Hepatic stellate cell (primary cell): ENCODE data around the gene TMEM167A.

ENCODE experiments used
- DNase-seq: peaks from one replicate; pipeline ENCODE4 v3.0.0; 2011; ENCODE audit warnings: low spot score

The TMEM167A gene

GRCh38 chr5:83076742-83077661 is at the start of gene TMEM167A, which contains the start of gene XRCC4:
Gene TMEM167A, minus strand, starts transcription at chr5:83077394. Its CDS starts 71 bp downstream, at chr5:83077323.
Gene XRCC4, plus strand, starts transcription at chr5:83077547. Its CDS starts 27,373 bp downstream, at chr5:83104920.
- peak; percentile 88 for DNase-seq

GRCh38 chr5:83126501-83126900 is 49.3 kb upstream of the TMEM167A start:
- no peak for DNase-seq

- DNase-seq, result no peak
These were observed 48.4 kb upstream of the TMEM167A start for GRCh38 chr5:83125560-83125959.

DNA sequence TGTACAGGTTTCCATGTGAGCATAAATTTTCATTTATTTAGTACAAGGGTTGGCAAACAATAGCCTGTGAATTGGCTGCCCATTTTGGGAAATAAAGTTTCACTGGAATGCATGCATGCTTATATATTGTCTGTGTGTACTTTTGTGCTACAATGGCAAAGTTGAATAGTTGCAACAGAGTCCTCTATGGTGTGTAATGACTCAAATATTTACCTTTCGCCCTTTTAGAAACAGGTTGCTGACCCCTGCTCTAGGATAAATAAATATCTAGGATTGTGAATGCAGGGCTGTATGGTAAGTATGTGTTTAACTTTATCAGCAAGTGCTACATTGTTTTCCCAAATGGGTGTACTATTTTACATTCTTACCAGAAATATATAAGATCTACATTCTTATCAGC is 47.4 kb upstream of the TMEM167A start:
- no peak for DNase-seq

- DNase-seq, result no peak
These were observed 41.8 kb upstream of the TMEM167A start for GRCh38 chr5:83118976-83119375.

DNA sequence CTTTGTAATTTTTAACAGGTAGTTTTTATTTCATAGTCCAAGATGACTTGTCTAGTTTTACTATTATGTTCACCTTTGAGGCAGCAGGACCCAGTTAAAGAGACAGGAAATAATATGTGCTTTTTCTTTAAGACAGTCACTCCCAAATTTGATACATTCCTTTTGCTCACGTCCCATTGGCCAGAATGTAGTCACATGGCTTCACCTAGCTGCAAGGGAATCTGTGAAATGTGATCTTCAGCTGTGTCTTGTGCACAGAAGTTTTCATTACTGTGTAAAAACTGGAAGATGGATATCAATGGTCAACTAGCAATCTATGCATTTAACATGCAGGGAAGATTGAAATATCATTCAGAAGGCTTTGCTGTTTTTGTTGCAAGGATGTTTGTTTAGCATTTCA is 41.3 kb upstream of the TMEM167A start:
- no peak for DNase-seq

DNA sequence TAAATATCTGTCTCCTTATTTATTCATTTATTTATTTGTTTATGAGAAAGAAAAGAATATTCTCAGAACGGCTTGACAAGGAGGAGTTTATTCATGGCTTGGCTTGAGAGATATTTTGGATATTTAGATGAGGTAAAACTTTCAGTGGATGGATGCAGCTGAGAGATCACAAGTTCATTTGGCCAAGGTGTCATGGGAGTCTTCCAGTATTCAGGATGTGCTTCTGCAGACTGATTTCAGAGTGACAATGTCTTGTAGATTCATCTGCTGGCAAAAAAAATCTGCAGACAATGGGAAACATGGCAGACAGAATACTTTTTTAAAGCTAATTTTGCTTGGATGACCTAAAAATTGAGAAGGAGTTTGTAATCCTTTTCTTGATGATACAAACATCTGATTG is 38.6 kb upstream of the TMEM167A start:
- DNase-seq, result no peak

- DNase-seq, result no peak
These were observed 32.2 kb upstream of the TMEM167A start for GRCh38 chr5:83109380-83109779.

GRCh38 chr5:83107692-83108420 is 30.7 kb upstream of the TMEM167A start:
- no peak for DNase-seq

- DNase-seq, result no peak
These were observed 26.8 kb upstream of the TMEM167A start for GRCh38 chr5:83104021-83104420.

DNA sequence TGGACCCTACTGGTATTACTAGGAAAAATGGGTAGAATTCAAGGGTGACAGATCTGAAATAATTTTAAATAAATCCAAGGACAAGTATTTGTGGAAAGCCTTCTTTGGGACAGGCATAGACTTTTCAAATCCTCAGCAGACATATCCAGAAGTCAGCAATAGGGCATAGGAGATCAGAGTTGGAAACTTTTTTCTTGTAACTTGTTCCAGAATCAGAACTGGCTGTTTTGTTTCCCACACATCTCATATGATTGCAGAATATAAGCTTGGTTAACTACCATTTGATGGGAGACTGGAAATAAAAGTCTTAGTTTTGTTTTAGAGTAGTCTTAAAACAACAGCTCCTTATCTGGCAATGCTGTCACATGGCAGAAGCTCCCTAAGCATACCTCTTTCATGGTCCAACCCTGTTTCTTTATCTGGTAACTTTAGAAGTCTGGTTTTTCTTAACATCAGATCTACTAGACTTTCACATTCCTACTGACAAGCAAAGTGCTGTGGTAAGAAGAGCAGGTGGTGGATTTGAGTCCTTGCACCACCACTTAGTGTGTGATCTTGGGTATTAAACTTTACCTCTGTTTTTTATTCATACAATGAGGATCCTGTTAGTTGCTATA is 25.3 kb upstream of the TMEM167A start:
- DNase-seq, result no peak

DNA sequence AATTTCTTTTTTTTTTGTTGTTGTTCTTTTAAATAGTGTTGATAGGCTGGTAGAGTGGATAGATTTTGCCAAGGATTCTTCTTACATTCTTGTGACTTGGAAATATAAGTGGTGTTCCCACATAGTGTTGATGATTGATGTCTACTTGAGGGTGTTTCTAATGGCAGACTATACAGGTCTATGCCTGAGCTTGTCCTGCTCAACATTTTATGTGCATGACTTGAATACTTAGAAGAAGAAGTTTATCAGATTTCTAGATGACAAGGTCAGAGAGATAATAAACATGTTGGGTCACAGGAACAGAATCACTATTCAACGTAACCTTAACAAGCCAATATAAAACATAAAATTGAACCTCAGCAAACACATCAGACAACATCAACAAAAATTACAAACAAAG is 24.3 kb upstream of the TMEM167A start:
- no peak for DNase-seq

DNA sequence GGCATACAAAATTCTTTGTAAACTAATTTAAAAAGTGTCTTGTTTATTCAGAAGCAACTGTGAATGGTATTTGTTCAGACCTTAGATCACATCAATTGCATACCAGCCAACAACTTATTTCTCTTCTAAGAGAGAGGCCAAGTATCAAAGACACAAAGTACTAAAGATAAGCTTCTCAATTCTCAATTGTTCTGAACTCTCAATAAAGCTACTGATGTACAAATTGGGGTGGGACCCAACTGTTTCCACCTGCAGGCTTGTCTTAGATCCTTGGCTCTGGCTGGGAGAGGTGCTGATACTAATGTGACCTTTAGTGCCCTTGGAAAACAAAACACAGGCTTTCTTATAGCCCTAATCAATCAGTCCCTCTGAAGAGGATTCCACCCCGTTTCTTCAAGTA is 22.3 kb upstream of the TMEM167A start:
- no peak for DNase-seq

- DNase-seq, result no peak
These were observed 21.8 kb upstream of the TMEM167A start for GRCh38 chr5:83099001-83099400.

DNA sequence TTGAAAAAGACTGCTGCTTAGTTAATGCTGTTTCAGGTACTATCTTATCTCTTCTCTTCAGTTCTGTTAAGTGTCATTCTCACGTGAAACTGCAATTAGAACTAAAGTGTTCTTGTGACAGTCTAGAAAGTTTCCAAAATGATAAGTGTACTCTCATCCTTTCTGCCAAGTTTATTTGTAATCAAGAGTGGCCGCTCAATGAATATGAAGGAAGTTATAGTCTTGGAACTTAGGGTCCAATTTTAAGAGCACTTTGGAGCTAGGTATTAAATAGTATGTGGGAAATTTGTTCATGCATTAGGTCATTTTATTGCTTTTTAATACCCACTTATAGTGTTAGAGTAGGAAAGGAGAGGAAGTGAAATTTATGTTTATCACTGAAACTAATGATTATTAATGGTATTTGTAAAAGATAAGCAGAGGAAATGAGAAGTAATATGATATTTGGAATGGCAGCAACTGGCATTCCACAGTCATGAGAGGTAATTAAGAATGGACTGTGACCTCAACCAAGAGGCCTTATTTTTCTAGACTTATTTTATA is 20.6 kb upstream of the TMEM167A start:
- no peak for DNase-seq

- no peak for DNase-seq
These were observed 19.6 kb upstream of the TMEM167A start for GRCh38 chr5:83096660-83097339.

- peak; percentile 58 for DNase-seq
These were observed 18.9 kb upstream of the TMEM167A start for GRCh38 chr5:83095957-83096539.

DNA sequence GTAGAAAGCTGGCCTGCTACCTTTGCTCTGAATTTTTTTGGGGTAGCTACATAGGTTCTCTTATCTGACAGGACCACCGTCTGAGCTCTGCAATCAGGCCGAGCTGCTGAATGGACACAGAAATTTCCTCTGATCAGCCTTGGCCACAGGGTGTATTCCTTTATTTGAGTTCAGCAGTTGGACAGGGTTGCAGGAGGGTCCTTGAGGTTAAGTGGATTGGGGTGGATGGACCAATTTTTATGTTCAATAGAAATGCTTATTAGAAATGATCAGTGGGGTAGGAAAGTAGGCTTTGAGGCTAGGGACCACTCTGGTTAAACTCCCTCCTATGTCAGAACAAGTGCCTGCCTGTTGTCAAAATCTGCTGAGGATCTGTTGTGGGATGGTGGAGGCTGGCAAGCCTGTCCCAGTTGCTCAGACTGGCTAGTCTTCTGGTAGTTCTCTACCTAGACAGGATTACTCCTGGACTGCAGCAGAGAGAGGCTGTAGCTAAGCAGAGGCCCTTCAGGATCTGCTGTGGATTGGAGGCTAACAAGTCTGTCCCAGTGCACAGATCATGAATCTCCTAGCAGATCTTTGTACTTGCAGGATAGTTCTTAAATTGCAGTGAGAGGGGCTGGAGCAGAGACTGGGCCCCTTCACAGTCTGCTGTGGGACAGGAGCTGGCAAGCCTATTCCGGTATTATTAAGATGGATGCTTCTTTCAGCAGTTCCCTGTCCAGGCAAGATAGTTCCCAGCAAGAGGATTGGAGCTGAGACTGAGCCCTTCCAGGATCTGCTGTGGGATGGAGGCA is 18.2 kb upstream of the TMEM167A start:
- DNase-seq, result no peak

GRCh38 chr5:83093692-83094091 is 16.5 kb upstream of the TMEM167A start:
- no peak for DNase-seq

DNA sequence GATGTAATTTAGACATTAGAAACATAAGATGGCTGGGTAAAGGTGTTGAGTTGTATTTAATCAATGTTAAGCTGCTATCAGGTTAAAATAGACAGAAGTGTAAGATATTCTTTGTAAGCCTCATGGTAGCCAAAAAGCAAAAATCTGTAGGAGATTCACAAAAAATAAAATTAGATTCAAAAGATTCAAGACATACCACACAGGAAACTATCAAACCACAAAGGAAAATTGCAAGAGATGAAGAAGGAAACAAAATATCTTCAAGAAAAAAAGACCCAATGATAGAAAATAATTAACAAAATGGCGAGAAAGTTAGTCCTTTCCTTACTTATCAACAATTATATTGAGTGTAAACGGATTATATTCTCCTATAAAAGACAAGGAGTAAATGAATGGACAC is 15.4 kb upstream of the TMEM167A start:
- DNase-seq, result no peak

DNA sequence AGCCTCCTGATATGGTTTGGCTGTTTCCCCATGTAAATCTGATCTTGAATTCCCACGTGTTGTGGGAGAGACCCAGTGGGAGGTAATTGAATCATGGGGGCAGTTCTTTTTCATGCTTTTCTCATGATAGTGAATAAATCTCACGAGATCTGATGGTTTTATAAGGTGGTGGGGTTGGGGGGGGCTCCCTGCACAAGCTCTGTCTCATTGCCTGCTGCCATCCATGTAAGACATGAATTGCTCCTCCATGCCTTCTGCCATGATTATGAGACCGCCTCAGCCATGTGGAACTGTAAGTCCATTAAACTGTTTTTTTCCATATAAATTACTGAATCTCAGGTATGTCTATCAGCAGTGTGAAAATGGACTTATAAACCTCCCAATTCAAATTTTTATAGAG is 13.0 kb upstream of the TMEM167A start:
- no peak for DNase-seq
